ENCODE data around the gene SMYD2. TPM values are rescaled to one million over a fixed set of nuclear protein-coding genes. Genes with fewer than 3 reads are reported as not detected.

The SMYD2 gene
- total RNA-seq, 2 donors from 2014 or later = 13.8 to 22.4 TPM

- DNase-seq = no peak
- WGBS, 2 experiments (ENCODE audit: insufficient coverage in 1 of 2, insufficient read length in 1 of 2) = 91 to 92% methylated on average over 1 to 2 of the region's 2 CpGs
- H3K36me3 ChIP-seq (ENCODE audit: control insufficient read depth, insufficient read depth, low read length) = no peaks in the 10 kb centered on the region
- H3K4me3 ChIP-seq (ENCODE audit: low read length) = no peak overlapping the region
- Mint-ChIP-seq H3K9me3 (no peaks in the 10 kb centered on the region), H3K36me3 (ENCODE audit: low read depth) (no peaks in the 10 kb centered on the region), H3K27ac (no peak overlapping the region), H3K4me1 (peaks cover 3% of the 10 kb centered on the region), H3K4me3 (no peak overlapping the region), H3K27me3 (ENCODE audit: insufficient read depth) (peaks cover 8% of the 10 kb centered on the region)
- no peaks in the 10 kb centered on the region for H3K4me1 ChIP-seq (ENCODE audit: control insufficient read depth, insufficient read depth, low read length)
- H3K27ac ChIP-seq (ENCODE audit: low read depth, low read length) = no peak overlapping the region
- H3K27me3 ChIP-seq (ENCODE audit: control insufficient read depth, insufficient read depth, low read length, poor library complexity, severe bottlenecking) = no peaks in the 10 kb centered on the region
- no peak overlapping the region for H3K9ac ChIP-seq (ENCODE audit: extremely low read depth, low read length, poor library complexity, severe bottlenecking)
- no peaks in the 10 kb centered on the region for H3K9me3 ChIP-seq (ENCODE audit: control insufficient read depth, low read length)
- no peak for TF ChIP-seq CTCF (conservative IDR thresholded peaks at IDR 0.05)
Measured at GRCh38 chr1:214270097-214270650, 10.8 kb upstream of the SMYD2 start.

GRCh38 chr1:214271174-214271858, 9.6 kb upstream of the SMYD2 start:
- peak overlapping the region; percentile 6 for H3K27ac ChIP-seq (ENCODE audit: low read depth, low read length)
- Mint-ChIP-seq H3K27ac (no peak overlapping the region), H3K9me3 (no peaks in the 10 kb centered on the region), H3K4me1 (peaks cover 3% of the 10 kb centered on the region), H3K27me3 (ENCODE audit: insufficient read depth) (peaks cover 8% of the 10 kb centered on the region), H3K4me3 (no peak overlapping the region), H3K36me3 (ENCODE audit: low read depth) (no peaks in the 10 kb centered on the region)
- H3K36me3 ChIP-seq (ENCODE audit: control insufficient read depth, insufficient read depth, low read length) = no peaks in the 10 kb centered on the region
- H3K4me3 ChIP-seq (ENCODE audit: low read length) = no peak overlapping the region
- H3K9ac ChIP-seq (ENCODE audit: extremely low read depth, low read length, poor library complexity, severe bottlenecking) = no peak overlapping the region
- H3K4me1 ChIP-seq (ENCODE audit: control insufficient read depth, insufficient read depth, low read length) = no peaks in the 10 kb centered on the region
- no peaks in the 10 kb centered on the region for H3K9me3 ChIP-seq (ENCODE audit: control insufficient read depth, low read length)
- peak; percentile 63 for DNase-seq
- peak; percentile 30 for TF ChIP-seq CTCF (conservative IDR thresholded peaks at IDR 0.05)
- H3K27me3 ChIP-seq (ENCODE audit: control insufficient read depth, insufficient read depth, low read length, poor library complexity, severe bottlenecking) = no peaks in the 10 kb centered on the region
- 64% methylated on average over 3 of the region's 3 CpGs; no CpG with 5 or more reads in 1 of the 2 experiments for whole genome bisulfite sequencing, 2 experiments (ENCODE audit: insufficient coverage in 1 of 2, insufficient read length in 1 of 2)

- Histone ChIP-seq H3K4me3 (ENCODE audit: low read length) (no peak overlapping the region), H3K36me3 (ENCODE audit: control insufficient read depth, insufficient read depth, low read length) (no peaks in the 10 kb centered on the region), H3K9me3 (ENCODE audit: control insufficient read depth, low read length) (no peaks in the 10 kb centered on the region), H3K27ac (ENCODE audit: low read depth, low read length) (no peak overlapping the region), H3K27me3 (ENCODE audit: control insufficient read depth, insufficient read depth, low read length, poor library complexity, severe bottlenecking) (no peaks in the 10 kb centered on the region), H3K4me1 (ENCODE audit: control insufficient read depth, insufficient read depth, low read length) (no peaks in the 10 kb centered on the region), H3K9ac (ENCODE audit: extremely low read depth, low read length, poor library complexity, severe bottlenecking) (no peak overlapping the region)
- no peak for DNase-seq
- WGBS, 2 experiments (ENCODE audit: insufficient coverage in 1 of 2, insufficient read length in 1 of 2) = 88 to 92% methylated on average over 3 to 4 of the region's 4 CpGs
- no peak overlapping the region for H3K27ac Mint-ChIP-seq
- no peak overlapping the region for H3K4me3 Mint-ChIP-seq
- H3K4me1 Mint-ChIP-seq = peaks cover 3% of the 10 kb centered on the region
- H3K9me3 Mint-ChIP-seq = no peaks in the 10 kb centered on the region
- peaks cover 10% of the 10 kb centered on the region for H3K27me3 Mint-ChIP-seq (ENCODE audit: insufficient read depth)
- TF ChIP-seq CTCF (conservative IDR thresholded peaks at IDR 0.05) = no peak
- H3K36me3 Mint-ChIP-seq (ENCODE audit: low read depth) = no peaks in the 10 kb centered on the region
Measured at GRCh38 chr1:214271995-214272731, 8.8 kb upstream of the SMYD2 start.

All from endodermal cell (in vitro differentiated cells).